Measurements from ENCODE around the gene DGKD. TPM values are rescaled to one million over a fixed set of nuclear protein-coding genes. Genes with fewer than 3 reads are reported as not detected.
A peak's percentile ranks its signal among the peaks of the same experiment; 100 is the strongest.

Gene DGKD
- total RNA-seq, 4 donors from 2014 or later = 67.7 to 195 (median 125) TPM

DNA sequence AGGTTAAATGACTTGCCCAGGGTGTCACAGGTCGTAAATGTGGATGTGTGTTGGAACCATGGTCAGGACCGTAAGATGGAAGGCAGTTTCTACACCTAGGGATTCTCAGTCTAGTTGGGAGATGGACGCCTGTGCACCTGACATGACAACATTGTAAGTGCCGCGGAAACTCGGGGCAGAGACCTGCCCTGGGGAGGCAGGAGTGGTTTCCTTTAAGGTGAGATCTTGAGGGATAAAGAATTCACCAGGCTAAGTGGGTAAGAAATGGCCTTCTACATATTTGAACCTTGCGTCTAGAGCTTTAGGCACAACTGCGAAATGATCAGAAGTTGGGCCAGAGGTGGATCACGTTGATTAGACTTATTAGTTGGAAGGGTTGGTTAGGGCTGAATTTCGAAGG is 1.6 kb downstream of the DGKD start:
- H3K27ac ChIP-seq = peak overlapping the region in 2 of 4 donors; percentile 50 to 72
- no peaks in the 10 kb centered on the region for H3K27me3 ChIP-seq
- peak overlapping the region in 2 of 4 donors; percentile 66 to 69 for H3K4me3 ChIP-seq
- H3K4me1 ChIP-seq = peaks cover 0 to 37% (median 12%) of the 10 kb centered on the region in 4 donors
- no peaks in the 10 kb centered on the region for H3K9me3 ChIP-seq
- H3K36me3 ChIP-seq = no peaks in the 10 kb centered on the region
- TF ChIP-seq POLR2A (IDR thresholded peaks at IDR 0.05) = no peak
- TF ChIP-seq, protein P1, sequence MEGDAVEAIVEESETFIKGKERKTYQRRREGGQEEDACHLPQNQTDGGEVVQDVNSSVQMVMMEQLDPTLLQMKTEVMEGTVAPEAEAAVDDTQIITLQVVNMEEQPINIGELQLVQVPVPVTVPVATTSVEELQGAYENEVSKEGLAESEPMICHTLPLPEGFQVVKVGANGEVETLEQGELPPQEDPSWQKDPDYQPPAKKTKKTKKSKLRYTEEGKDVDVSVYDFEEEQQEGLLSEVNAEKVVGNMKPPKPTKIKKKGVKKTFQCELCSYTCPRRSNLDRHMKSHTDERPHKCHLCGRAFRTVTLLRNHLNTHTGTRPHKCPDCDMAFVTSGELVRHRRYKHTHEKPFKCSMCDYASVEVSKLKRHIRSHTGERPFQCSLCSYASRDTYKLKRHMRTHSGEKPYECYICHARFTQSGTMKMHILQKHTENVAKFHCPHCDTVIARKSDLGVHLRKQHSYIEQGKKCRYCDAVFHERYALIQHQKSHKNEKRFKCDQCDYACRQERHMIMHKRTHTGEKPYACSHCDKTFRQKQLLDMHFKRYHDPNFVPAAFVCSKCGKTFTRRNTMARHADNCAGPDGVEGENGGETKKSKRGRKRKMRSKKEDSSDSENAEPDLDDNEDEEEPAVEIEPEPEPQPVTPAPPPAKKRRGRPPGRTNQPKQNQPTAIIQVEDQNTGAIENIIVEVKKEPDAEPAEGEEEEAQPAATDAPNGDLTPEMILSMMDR (IDR thresholded peaks at IDR 0.05) = no peak
- DNase-seq = peak in 1 of 3 donors; percentile 14

DNA sequence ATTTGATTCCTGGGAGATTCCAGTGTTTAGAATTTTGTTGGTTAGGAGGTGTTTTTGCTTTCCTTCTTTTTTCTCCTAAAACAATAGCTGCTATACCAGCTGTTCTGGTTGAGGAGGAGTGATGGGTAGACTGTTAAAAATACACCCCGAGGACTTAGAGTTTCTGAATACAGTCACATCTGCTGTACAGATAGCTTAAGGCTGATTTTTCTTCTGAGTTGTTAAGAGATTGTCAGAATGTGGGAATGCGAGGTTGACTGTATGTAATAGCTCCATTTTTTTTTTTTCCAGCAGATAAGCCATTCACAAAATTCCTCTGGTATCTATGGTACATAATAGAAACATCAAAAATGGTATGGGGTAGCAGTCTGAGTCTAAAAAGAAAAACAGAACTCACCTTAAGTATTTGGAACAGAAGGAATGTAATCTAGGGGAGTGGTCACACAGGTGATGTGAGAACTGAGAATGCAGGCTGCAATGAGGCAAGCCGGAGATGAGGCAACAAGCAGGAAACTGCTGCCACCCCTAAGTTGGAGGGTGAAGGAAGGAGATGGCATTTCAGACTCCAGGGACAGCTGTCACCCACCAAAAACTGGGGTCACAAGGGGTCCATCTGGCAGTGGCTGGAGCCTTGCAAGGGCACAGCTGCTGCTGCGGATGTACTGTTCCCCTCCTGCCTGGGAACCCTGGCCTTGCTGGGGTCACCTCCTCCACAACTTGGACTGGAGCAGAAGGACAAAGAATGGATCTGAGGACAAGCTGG is 2.4 kb downstream of the DGKD start:
- Histone ChIP-seq H3K36me3 (no peaks in the 10 kb centered on the region), H3K4me3 (peak overlapping the region in 1 of 4 donors; percentile 66), H3K4me1 (peaks cover 0 to 30% (median 12%) of the 10 kb centered on the region in 4 donors), H3K9me3 (no peaks in the 10 kb centered on the region), H3K27me3 (no peaks in the 10 kb centered on the region), H3K27ac (peak overlapping the region in 3 of 4 donors; percentile 20 to 72 (median 50))
- TF ChIP-seq, protein P1 (IDR thresholded peaks at IDR 0.05) = no peak
- TF ChIP-seq POLR2A (IDR thresholded peaks at IDR 0.05) = no peak
- peak in 1 of 3 donors; percentile 35 for DNase-seq

DNA sequence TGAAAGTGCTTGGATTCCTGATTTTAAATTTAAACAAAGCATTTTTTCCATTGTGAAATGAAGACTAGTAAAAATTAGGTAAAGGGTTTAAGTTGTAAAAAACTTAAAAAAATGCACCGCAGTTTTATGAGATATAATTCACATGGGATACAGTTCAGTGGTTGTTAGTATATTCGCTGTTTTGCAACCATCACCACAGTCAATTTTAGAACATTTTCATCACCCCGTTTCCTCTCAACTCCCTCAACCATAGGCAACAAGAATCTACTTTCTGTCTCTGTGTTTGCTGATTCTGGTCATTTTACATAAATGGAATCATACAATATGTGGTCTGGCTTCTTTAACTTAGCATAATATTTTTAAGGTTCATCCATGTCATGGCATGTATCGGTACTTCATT is 4.0 kb downstream of the DGKD start:
- peak overlapping the region in 1 of 4 donors; percentile 17 for H3K27ac ChIP-seq
- H3K4me1 ChIP-seq = peaks cover 0 to 26% (median 7%) of the 10 kb centered on the region in 4 donors
- no peak overlapping the region for H3K4me3 ChIP-seq

DNA sequence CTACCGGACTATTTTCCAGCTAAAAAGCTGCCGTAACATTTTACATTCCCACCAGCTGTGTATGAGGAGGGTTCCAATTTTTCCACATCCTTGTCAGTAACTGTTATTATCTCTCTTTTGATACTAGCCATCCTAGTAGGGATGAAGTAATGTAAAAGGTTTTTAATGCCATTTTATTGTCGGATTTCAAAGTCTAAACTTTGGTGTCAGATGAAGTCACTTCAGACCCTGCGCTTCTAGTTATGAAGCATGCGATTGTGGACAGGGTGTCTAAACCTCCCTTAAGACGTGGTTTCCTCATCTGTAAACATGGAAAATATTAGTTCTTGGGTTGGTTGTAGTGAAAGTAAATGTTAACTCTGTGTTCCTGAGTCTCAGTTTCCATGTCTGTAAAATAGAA is 4.7 kb downstream of the DGKD start:
- no peak for DNase-seq
- TF ChIP-seq, protein P1 (IDR thresholded peaks at IDR 0.05) = no peak
- no peak for TF ChIP-seq POLR2A (IDR thresholded peaks at IDR 0.05)
- Histone ChIP-seq H3K4me1 (peaks cover 0 to 20% (median 3%) of the 10 kb centered on the region in 4 donors), H3K4me3 (no peak overlapping the region), H3K27me3 (no peaks in the 10 kb centered on the region), H3K9me3 (no peaks in the 10 kb centered on the region), H3K36me3 (no peaks in the 10 kb centered on the region), H3K27ac (no peak overlapping the region)

More for the DNA sequence above, 4.0 kb downstream of the DGKD start:
- Histone ChIP-seq H3K27me3 (no peaks in the 10 kb centered on the region), H3K36me3 (no peaks in the 10 kb centered on the region), H3K9me3 (no peaks in the 10 kb centered on the region)
- TF ChIP-seq, protein P1 (IDR thresholded peaks at IDR 0.05) = no peak
- no peak for TF ChIP-seq POLR2A (IDR thresholded peaks at IDR 0.05)
- no peak for DNase-seq

DNA sequence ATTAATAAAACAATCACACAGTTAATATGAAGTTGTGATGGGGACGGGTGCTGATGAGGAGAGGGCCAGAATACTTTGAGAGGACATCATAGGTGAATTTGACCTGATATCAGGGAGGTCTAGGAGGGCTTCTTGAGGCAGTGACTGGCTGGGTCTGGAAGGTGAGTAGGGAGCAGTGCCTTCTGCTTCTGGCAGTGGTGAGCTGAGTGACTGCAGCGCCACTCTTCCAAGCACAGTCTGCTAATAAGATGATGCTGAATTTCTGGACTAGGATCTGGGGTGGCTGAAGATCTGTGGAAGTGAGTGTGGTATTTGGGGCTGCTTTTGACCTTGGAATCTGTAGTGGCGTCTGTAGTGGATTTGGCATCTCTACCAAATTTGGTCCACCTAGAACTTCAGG is 5.5 kb downstream of the DGKD start:
- TF ChIP-seq, protein P1 (IDR thresholded peaks at IDR 0.05) = no peak
- TF ChIP-seq POLR2A (IDR thresholded peaks at IDR 0.05) = no peak
- peak in 1 of 3 donors; percentile 14 for DNase-seq
- no peak overlapping the region for H3K27ac ChIP-seq
- H3K36me3 ChIP-seq = no peaks in the 10 kb centered on the region
- H3K27me3 ChIP-seq = no peaks in the 10 kb centered on the region
- no peak overlapping the region for H3K4me3 ChIP-seq
- H3K4me1 ChIP-seq = peaks cover 0 to 18% (median 2%) of the 10 kb centered on the region in 4 donors
- H3K9me3 ChIP-seq = no peaks in the 10 kb centered on the region

All from Peyer's patch (tissue), 4 donors.